Liver (tissue), 9 donors: ENCODE measurements around the gene EIF4H. TPM values are rescaled to one million over a fixed set of nuclear protein-coding genes. Genes with fewer than 3 reads are reported as not detected.

Source experiments
- DNase-seq: peaks from one replicate; pipeline ENCODE4 v3.0.0-alpha.2; 2017; ENCODE audit warnings: low spot score
- H3K27ac ChIP-seq, 2 donors: one replicate each; pipeline ENCODE4 v1.7.0; 2013; ENCODE audit warnings: inconsistent platforms in 2 of 2, low read length in 2 of 2, control low read depth in 1 of 2, low read depth in 1 of 2, mild to moderate bottlenecking in 1 of 2
- H3K27me3 ChIP-seq, 4 donors: one replicate each; pipeline versions ENCODE4 v1.6.1 to v1.7.0; 2013; ENCODE audit warnings: low read length in 3 of 4, inconsistent platforms in 1 of 4, mild to moderate bottlenecking in 1 of 4, moderate library complexity in 1 of 4; ENCODE audit not compliant: control insufficient read depth in 4 of 4, insufficient read depth in 4 of 4
- H3K36me3 ChIP-seq, 4 donors: one replicate each; pipeline versions ENCODE4 v1.6.1 to v1.7.0; 2013; ENCODE audit warnings: low read length in 3 of 4, mild to moderate bottlenecking in 3 of 4, low read depth in 1 of 4, moderate library complexity in 1 of 4; ENCODE audit not compliant: control insufficient read depth in 4 of 4, insufficient read depth in 3 of 4
- H3K4me1 ChIP-seq, 4 donors: one replicate each; pipeline versions ENCODE4 v1.6.1 to v1.7.0; 2013; ENCODE audit warnings: low read length in 3 of 4, mild to moderate bottlenecking in 3 of 4, moderate library complexity in 1 of 4; ENCODE audit not compliant: control insufficient read depth in 4 of 4, insufficient read depth in 4 of 4
- H3K4me3 ChIP-seq, 3 donors: one replicate each; pipeline versions ENCODE4 v1.6.1 to v1.7.0; 2013; ENCODE audit warnings: low read length in 3 of 3, control low read depth in 1 of 3, low read depth in 1 of 3, mild to moderate bottlenecking in 1 of 3
- H3K9ac ChIP-seq, 2 donors: one replicate each; pipeline ENCODE4 v1.7.0; 2013; ENCODE audit warnings: low read length in 2 of 2, mild to moderate bottlenecking in 2 of 2, moderate library complexity in 2 of 2, control low read depth in 1 of 2, low read depth in 1 of 2
- H3K9me3 ChIP-seq, 4 donors: one replicate each; pipeline versions ENCODE4 v1.6.1 to v1.7.0; 2013; ENCODE audit warnings: low read length in 3 of 4; ENCODE audit not compliant: control insufficient read depth in 4 of 4
- EGR1 ChIP-seq, 2 donors: IDR thresholded peaks; 2 replicates each; pipeline ENCODE4 v1.6.1; 2016 to 2018; ENCODE audit warnings: antibody characterized with exemption in 2 of 2, low read depth in 2 of 2
- FOXA1 ChIP-seq: IDR thresholded peaks from 2 replicates; pipeline ENCODE4 v1.6.1; 2016; ENCODE audit warnings: antibody characterized with exemption
- FOXA2 ChIP-seq: IDR thresholded peaks from 2 replicates; pipeline ENCODE4 v1.6.1; 2016; ENCODE audit warnings: antibody characterized with exemption
- GABPA ChIP-seq, 2 donors: IDR thresholded peaks in 1 of 2; conservative IDR thresholded peaks in 1 of 2; 2 replicates each; pipeline ENCODE4 v1.6.1; 2016; ENCODE audit warnings: antibody characterized with exemption in 2 of 2, mild to moderate bottlenecking in 1 of 2, moderate library complexity in 1 of 2
- HNF4A ChIP-seq, 2 donors: conservative IDR thresholded peaks; 2 replicates each; pipeline ENCODE4 v1.6.1; 2016; ENCODE audit warnings: antibody characterized with exemption in 2 of 2, mild to moderate bottlenecking in 2 of 2
- HNF4G ChIP-seq: IDR thresholded peaks from 2 replicates; pipeline ENCODE4 v1.6.1; 2016; ENCODE audit warnings: antibody characterized with exemption
- JUND ChIP-seq, 2 donors: IDR thresholded peaks; 2 replicates each; pipeline ENCODE4 v1.6.1; 2016; ENCODE audit warnings: antibody characterized with exemption in 2 of 2
- NR2F2 ChIP-seq: IDR thresholded peaks from 2 replicates; pipeline ENCODE4 v1.6.1; 2016; ENCODE audit warnings: antibody characterized with exemption
- RAD21 ChIP-seq, 2 donors: IDR thresholded peaks; 2 replicates each; pipeline ENCODE4 v1.6.1; 2016; ENCODE audit warnings: antibody characterized with exemption in 2 of 2, mild to moderate bottlenecking in 2 of 2
- RXRA ChIP-seq, 2 donors: IDR thresholded peaks; 2 replicates each; pipeline ENCODE4 v1.6.1; 2017 to 2018; ENCODE audit warnings: antibody characterized with exemption in 2 of 2, mild to moderate bottlenecking in 1 of 2
- SP1 ChIP-seq: IDR thresholded peaks from 2 replicates; pipeline ENCODE4 v1.6.1; 2018; ENCODE audit warnings: antibody characterized with exemption, mild to moderate bottlenecking
- TAF1 ChIP-seq: conservative IDR thresholded peaks from 2 replicates; pipeline ENCODE4 v1.6.1; 2016; ENCODE audit warnings: antibody characterized with exemption, mild to moderate bottlenecking
- YY1 ChIP-seq: IDR thresholded peaks from 2 replicates; pipeline ENCODE4 v1.6.1; 2016; ENCODE audit warnings: antibody characterized with exemption, mild to moderate bottlenecking
- WGBS: extraction: QIAGEN DNeasy Blood & Tissue Kit; methylation state at CpG from one replicate; pipeline ENCODE4 v1.1.7; 2013; 5-methylcytosine and 5-hydroxymethylcytosine counted together
- polyA plus RNA-seq, 2 donors: library from polyadenylated mRNA; stranded (reverse) in 1 of 2; unstranded in 1 of 2; fragments of 200-250 nt in 1 of 2; fragments of >200 nt in 1 of 2; fragmentation: Nextera tagmentation in 1 of 2; extraction: Ambion mirVana in 1 of 2; gene quantifications; one replicate each; pipeline versions ENCODE4 v1.2.1 to v1.2.3, GENCODE V29; 2013 to 2015
- total RNA-seq, 2 donors: library from RNA; depleted of rRNA; stranded (reverse); fragments of >200 nt; gene quantifications; one replicate each; pipeline ENCODE4 v1.2.3, GENCODE V29; 2014
- TF ChIP-seq, protein P1 (sequence below): IDR thresholded peaks from 2 replicates; pipeline ENCODE4 v1.6.1; 2016; ENCODE audit warnings: antibody characterized with exemption
- TF ChIP-seq, protein P2 (sequence below): IDR thresholded peaks from 2 replicates; pipeline ENCODE4 v1.6.1; 2016; ENCODE audit warnings: antibody characterized with exemption
- TF ChIP-seq, protein P3 (sequence below): IDR thresholded peaks from 2 replicates; pipeline ENCODE4 v1.6.1; 2016; ENCODE audit warnings: antibody characterized with exemption, mild to moderate bottlenecking
- TF ChIP-seq, protein P4 (sequence below): IDR thresholded peaks from 2 replicates; pipeline ENCODE4 v1.6.1; 2016; ENCODE audit warnings: antibody characterized with exemption
- TF ChIP-seq, protein P5 (sequence below): fragments of 150-350 bp; IDR thresholded peaks from 2 replicates; pipeline ENCODE4 v1.5.1; 2017; ENCODE audit warnings: improper control_type of control experiment, low read depth, low read length; ENCODE audit not compliant: missing input control
- donor health status: healthy.
- donor health status: healthy.
- donor health status: healthy.
- donor health status: healthy.
- donor health status: healthy.

The EIF4H gene
- total and polyA plus RNA-seq, 4 donors, result 81.6 to 166 (median 152) TPM

DNA sequence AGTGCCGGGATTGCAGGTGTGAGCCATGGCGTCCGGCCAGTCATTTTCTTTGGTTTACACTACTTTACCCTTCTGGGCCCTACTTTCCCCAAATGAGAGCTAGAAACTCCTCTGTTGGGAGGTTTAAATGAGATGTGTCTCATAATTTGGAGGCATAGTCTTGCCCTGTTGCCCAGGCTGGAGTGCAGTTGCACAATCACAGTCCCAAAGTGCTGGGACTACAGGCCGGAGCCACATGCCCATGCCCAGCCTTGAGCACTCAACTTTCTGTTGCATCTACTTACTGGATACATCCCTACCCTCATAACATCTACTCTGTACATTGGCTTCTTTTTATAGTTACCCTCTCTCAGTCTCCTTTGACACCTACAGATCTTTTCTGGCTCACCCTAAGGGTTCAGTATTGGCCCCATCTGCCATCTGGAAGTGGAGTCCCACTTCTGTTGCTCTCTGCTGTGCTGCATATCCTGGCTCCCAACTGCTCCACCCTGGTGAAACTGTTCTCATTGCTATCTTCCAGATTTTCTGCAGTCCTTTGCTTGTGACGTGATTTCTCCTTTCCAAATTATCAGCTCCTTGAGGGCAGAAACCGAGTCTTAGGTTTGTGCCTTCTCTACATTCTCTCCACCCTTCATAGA lies 8.4 kb downstream of the EIF4H start:
- no peak overlapping the region for H3K4me3 ChIP-seq
- no peak for TF ChIP-seq JUND (IDR thresholded peaks at IDR 0.05)
- no peak for TF ChIP-seq NR2F2
- TF ChIP-seq, protein P1, sequence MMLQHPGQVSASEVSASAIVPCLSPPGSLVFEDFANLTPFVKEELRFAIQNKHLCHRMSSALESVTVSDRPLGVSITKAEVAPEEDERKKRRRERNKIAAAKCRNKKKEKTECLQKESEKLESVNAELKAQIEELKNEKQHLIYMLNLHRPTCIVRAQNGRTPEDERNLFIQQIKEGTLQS, result no peak
- peak; percentile 46 to 56 for TF ChIP-seq HNF4A (conservative IDR thresholded peaks at IDR 0.05)
- H3K27me3 ChIP-seq, result no peaks in the 10 kb centered on the region
- no peaks in the 10 kb centered on the region for H3K9me3 ChIP-seq
- WGBS, result 73% methylated on average over 6 of the region's 6 CpGs
- H3K36me3 ChIP-seq, result peaks cover 2 to 5% (median 4%) of the 10 kb centered on the region in 4 donors
- H3K27ac ChIP-seq, result peak overlapping the region in 1 of 2 donors; percentile 29
- H3K4me1 ChIP-seq, result peaks cover 17 to 64% (median 48%) of the 10 kb centered on the region in 4 donors
- DNase-seq, result no peak
- no peak overlapping the region for H3K9ac ChIP-seq

DNA sequence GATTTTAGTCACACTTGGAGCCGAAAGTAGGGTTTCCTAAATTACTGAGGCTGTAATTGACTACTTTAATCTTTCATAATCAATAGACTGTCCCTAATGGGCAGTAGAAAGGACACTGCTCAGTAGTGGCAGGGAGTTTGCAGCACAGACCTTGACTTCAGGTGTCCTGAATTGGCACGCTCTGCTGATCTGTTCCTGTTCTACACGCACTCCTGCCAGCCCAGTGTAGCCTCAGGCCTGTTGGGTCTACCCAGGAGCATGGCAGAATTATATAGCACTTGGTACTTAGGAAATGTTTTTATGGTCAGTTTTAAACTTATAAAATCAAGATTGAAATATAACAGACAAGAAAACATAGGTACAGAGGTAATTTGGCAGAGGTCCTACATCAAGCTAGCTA lies 9.0 kb downstream of the EIF4H start:
- DNase-seq, result no peak
- 32% methylated on average over 3 of the region's 3 CpGs for WGBS
- Histone ChIP-seq H3K9me3 (no peaks in the 10 kb centered on the region), H3K27ac (peak overlapping the region in 1 of 2 donors; percentile 29), H3K27me3 (no peaks in the 10 kb centered on the region), H3K36me3 (peaks cover 0 to 8% (median 5%) of the 10 kb centered on the region in 4 donors), H3K4me1 (peaks cover 16 to 62% (median 44%) of the 10 kb centered on the region in 4 donors), H3K9ac (no peak overlapping the region), H3K4me3 (no peak overlapping the region)
- TF ChIP-seq YY1, result no peak
- no peak for TF ChIP-seq RAD21 (IDR thresholded peaks at IDR 0.05)
- TF ChIP-seq JUND (IDR thresholded peaks at IDR 0.05), result no peak
- no peak for TF ChIP-seq EGR1 (IDR thresholded peaks at IDR 0.05; ENCODE audit: low read depth in 2 of 2)
- no peak for TF ChIP-seq TAF1
- TF ChIP-seq, protein P2, sequence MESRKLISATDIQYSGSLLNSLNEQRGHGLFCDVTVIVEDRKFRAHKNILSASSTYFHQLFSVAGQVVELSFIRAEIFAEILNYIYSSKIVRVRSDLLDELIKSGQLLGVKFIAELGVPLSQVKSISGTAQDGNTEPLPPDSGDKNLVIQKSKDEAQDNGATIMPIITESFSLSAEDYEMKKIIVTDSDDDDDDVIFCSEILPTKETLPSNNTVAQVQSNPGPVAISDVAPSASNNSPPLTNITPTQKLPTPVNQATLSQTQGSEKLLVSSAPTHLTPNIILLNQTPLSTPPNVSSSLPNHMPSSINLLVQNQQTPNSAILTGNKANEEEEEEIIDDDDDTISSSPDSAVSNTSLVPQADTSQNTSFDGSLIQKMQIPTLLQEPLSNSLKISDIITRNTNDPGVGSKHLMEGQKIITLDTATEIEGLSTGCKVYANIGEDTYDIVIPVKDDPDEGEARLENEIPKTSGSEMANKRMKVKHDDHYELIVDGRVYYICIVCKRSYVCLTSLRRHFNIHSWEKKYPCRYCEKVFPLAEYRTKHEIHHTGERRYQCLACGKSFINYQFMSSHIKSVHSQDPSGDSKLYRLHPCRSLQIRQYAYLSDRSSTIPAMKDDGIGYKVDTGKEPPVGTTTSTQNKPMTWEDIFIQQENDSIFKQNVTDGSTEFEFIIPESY, result no peak
- TF ChIP-seq GABPA (IDR thresholded peaks at IDR 0.05 in 1 of 2, conservative IDR thresholded peaks at IDR 0.05 in 1 of 2), result no peak
- TF ChIP-seq FOXA1, result no peak
- TF ChIP-seq RXRA (IDR thresholded peaks at IDR 0.05), result no peak
- no peak for TF ChIP-seq NR2F2
- TF ChIP-seq, protein P3, sequence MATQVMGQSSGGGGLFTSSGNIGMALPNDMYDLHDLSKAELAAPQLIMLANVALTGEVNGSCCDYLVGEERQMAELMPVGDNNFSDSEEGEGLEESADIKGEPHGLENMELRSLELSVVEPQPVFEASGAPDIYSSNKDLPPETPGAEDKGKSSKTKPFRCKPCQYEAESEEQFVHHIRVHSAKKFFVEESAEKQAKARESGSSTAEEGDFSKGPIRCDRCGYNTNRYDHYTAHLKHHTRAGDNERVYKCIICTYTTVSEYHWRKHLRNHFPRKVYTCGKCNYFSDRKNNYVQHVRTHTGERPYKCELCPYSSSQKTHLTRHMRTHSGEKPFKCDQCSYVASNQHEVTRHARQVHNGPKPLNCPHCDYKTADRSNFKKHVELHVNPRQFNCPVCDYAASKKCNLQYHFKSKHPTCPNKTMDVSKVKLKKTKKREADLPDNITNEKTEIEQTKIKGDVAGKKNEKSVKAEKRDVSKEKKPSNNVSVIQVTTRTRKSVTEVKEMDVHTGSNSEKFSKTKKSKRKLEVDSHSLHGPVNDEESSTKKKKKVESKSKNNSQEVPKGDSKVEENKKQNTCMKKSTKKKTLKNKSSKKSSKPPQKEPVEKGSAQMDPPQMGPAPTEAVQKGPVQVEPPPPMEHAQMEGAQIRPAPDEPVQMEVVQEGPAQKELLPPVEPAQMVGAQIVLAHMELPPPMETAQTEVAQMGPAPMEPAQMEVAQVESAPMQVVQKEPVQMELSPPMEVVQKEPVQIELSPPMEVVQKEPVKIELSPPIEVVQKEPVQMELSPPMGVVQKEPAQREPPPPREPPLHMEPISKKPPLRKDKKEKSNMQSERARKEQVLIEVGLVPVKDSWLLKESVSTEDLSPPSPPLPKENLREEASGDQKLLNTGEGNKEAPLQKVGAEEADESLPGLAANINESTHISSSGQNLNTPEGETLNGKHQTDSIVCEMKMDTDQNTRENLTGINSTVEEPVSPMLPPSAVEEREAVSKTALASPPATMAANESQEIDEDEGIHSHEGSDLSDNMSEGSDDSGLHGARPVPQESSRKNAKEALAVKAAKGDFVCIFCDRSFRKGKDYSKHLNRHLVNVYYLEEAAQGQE, result no peak
- TF ChIP-seq, protein P4, sequence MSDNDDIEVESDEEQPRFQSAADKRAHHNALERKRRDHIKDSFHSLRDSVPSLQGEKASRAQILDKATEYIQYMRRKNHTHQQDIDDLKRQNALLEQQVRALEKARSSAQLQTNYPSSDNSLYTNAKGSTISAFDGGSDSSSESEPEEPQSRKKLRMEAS, result no peak
- TF ChIP-seq HNF4G, result no peak
- no peak for TF ChIP-seq SP1
- TF ChIP-seq, protein P1, result no peak
- TF ChIP-seq FOXA2, result no peak
- TF ChIP-seq HNF4A (conservative IDR thresholded peaks at IDR 0.05), result no peak
- TF ChIP-seq, protein P5, sequence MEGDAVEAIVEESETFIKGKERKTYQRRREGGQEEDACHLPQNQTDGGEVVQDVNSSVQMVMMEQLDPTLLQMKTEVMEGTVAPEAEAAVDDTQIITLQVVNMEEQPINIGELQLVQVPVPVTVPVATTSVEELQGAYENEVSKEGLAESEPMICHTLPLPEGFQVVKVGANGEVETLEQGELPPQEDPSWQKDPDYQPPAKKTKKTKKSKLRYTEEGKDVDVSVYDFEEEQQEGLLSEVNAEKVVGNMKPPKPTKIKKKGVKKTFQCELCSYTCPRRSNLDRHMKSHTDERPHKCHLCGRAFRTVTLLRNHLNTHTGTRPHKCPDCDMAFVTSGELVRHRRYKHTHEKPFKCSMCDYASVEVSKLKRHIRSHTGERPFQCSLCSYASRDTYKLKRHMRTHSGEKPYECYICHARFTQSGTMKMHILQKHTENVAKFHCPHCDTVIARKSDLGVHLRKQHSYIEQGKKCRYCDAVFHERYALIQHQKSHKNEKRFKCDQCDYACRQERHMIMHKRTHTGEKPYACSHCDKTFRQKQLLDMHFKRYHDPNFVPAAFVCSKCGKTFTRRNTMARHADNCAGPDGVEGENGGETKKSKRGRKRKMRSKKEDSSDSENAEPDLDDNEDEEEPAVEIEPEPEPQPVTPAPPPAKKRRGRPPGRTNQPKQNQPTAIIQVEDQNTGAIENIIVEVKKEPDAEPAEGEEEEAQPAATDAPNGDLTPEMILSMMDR, result no peak
